GM12878 (cell line): ENCODE measurements around the gene CMSS1. TPM values are rescaled to one million over a fixed set of nuclear protein-coding genes. Genes with fewer than 3 reads are reported as not detected.

Source experiments
- ATAC-seq: fragments of 200-7000 bp; cut with Tn5 transposase; 3 replicates; pipeline ENCODE4 v1.9.1; 2020; ENCODE audit warnings: mild to moderate bottlenecking, moderate library complexity
- BruUV-seq: library from RNA; stranded (reverse); fragments of 400-500 nt; replicated peaks from 2 replicates; lab custom pipeline; 2021; lab: Mats Ljungman, UMichigan
- CTCF ChIA-PET: fragments of 300-600 bp; sonication (Branson Sonifier 250); formaldehyde crosslinking; extraction: SDS; loops from one replicate; lab custom pipeline; 2021; ENCODE audit warnings: inconsistent platforms; lab: Yijun Ruan, JAX
- POLR2A ChIA-PET: fragments of 350-600 bp; formaldehyde crosslinking; extraction: SDS; loops from one replicate; lab custom pipeline; 2021; ENCODE audit warnings: inconsistent platforms; lab: Charles Lee
- RAD21 ChIA-PET: fragments of 300-600 bp; sonication (Branson Sonifier 250); formaldehyde crosslinking; loops from one replicate; lab custom pipeline; 2023; ENCODE audit warnings: antibody characterized with exemption; ENCODE audit not compliant: unreplicated experiment; lab: Charles Lee
- SMC1A ChIA-PET: fragments of 300-600 bp; sonication (Branson Sonifier 250); formaldehyde crosslinking; loops from one replicate; lab custom pipeline; 2023; ENCODE audit not compliant: unreplicated experiment, uncharacterized antibody; lab: Charles Lee
- DNase-seq: peaks from one replicate; pipeline ENCODE4 v3.0.0-alpha.2; 2011; ENCODE audit warnings: low read depth, low spot score
- FAIRE-seq: peaks from 3 replicates; lab custom pipeline; 2011; peaks lifted over from hg19 to GRCh38; lab: Jason Lieb, UNC
- H2AFZ ChIP-seq: 2 replicates; pipeline ENCODE4 v1.6.0; 2011; ENCODE audit warnings: low read depth, low read length, control low read depth; ENCODE audit not compliant: control insufficient read depth
- H3K27ac ChIP-seq: 2 replicates; pipeline ENCODE4 v1.5.1; 2011; ENCODE audit warnings: control low read depth; ENCODE audit not compliant: control insufficient read depth, insufficient read depth
- H3K27me3 ChIP-seq, 2 experiments: replicated peaks in 1 of 2; 2 replicates each; pipeline versions ENCODE4 v1.6.0 to v1.6.1; 2011; ENCODE audit warnings: low read length in 1 of 2; ENCODE audit not compliant: control insufficient read depth in 2 of 2, insufficient read depth in 2 of 2
- H3K36me3 ChIP-seq, 2 experiments: 2 replicates each; pipeline ENCODE4 v1.5.1; 2011; ENCODE audit warnings: low read length in 1 of 2; ENCODE audit not compliant: control insufficient read depth in 2 of 2, insufficient read depth in 2 of 2
- H3K4me1 ChIP-seq: 2 replicates; pipeline ENCODE4 v1.6.1; 2011; ENCODE audit warnings: mild to moderate bottlenecking, low read length, moderate library complexity, mixed read lengths; ENCODE audit not compliant: control insufficient read depth, insufficient read depth
- H3K4me2 ChIP-seq: 2 replicates; pipeline ENCODE4 v1.6.0; 2011; ENCODE audit warnings: control low read depth; ENCODE audit not compliant: control insufficient read depth, insufficient read depth
- H3K4me3 ChIP-seq: fragments of 200-600 bp; sonication (generic); 2 replicates; pipeline ENCODE4 v1.5.1; 2016
- H3K79me2 ChIP-seq: 2 replicates; pipeline ENCODE4 v1.6.0; 2011; ENCODE audit warnings: low read length; ENCODE audit not compliant: control insufficient read depth, insufficient read depth
- H3K9ac ChIP-seq: 2 replicates; pipeline ENCODE4 v1.8.0; 2011; ENCODE audit warnings: low read length, control low read depth, mixed read lengths; ENCODE audit not compliant: control insufficient read depth, insufficient read depth
- H3K9me3 ChIP-seq: replicated peaks from 3 replicates; pipeline ENCODE4 v1.5.1; 2011; ENCODE audit warnings: mild to moderate bottlenecking, low read length; ENCODE audit not compliant: control insufficient read depth, insufficient read depth
- H4K20me1 ChIP-seq: 2 replicates; pipeline ENCODE4 v1.6.0; 2011; ENCODE audit not compliant: control insufficient read depth, insufficient read depth
- BACH1 ChIP-seq: fragments of 450-650 bp; IDR thresholded peaks from 2 replicates; pipeline ENCODE4 v1.6.1; 2017; ENCODE audit warnings: mild to moderate bottlenecking, borderline replicate concordance
- BHLHE40 ChIP-seq, 2 experiments: fragments of 450-650 bp in 1 of 2; IDR thresholded peaks; 2 replicates each; pipeline ENCODE4 v1.6.1; 2011 to 2017; ENCODE audit warnings: low read depth in 2 of 2, borderline replicate concordance in 1 of 2, improper control_type of control experiment in 1 of 2, low read length in 1 of 2, mild to moderate bottlenecking in 1 of 2
- IKZF2 ChIP-seq, 2 experiments: fragments of 450-650 bp; IDR thresholded peaks; 2 replicates each; pipeline ENCODE4 v1.6.1; 2017; ENCODE audit warnings: mild to moderate bottlenecking in 2 of 2, moderate library complexity in 2 of 2
- SMC3 ChIP-seq: IDR thresholded peaks from 2 replicates; pipeline ENCODE4 v1.6.1; 2011; ENCODE audit warnings: low read length, improper control_type of control experiment, borderline replicate concordance
- TCF7 ChIP-seq: IDR thresholded peaks from 2 replicates; pipeline ENCODE4 v1.6.1; 2014; ENCODE audit warnings: antibody characterized with exemption, borderline replicate concordance
- WRNIP1 ChIP-seq: IDR thresholded peaks from 2 replicates; pipeline ENCODE4 v1.6.1; 2011; ENCODE audit warnings: low read depth, low read length, improper control_type of control experiment, borderline replicate concordance
- WGBS: methylation state at CpG from one replicate; pipeline ENCODE4 v1.1.6; 2016; ENCODE audit warnings: low lambda C conversion rate; ENCODE audit not compliant: insufficient replicate concordance, insufficient coverage; ENCODE audit errors: missing lambda C conversion rate; 5-methylcytosine and 5-hydroxymethylcytosine counted together
- in situ Hi-C: fragments of 300-500 bp; cut with MboI; formaldehyde crosslinking; loops from 9 replicates; pipeline ENCODE4 v1.14.3; 2018; ENCODE audit warnings: mixed read lengths
- intact Hi-C: fragments of 100-400 bp; cut with micrococcal nuclease; formaldehyde crosslinking; loops from one replicate; pipeline ENCODE4 v1.14.2; 2022; ENCODE audit not compliant: unreplicated experiment
- polyA plus RNA-seq, 11 experiments: library from polyadenylated mRNA; depleted of rRNA in 4 of 11; unstranded in 6 of 11; stranded (reverse) in 5 of 11; fragments of >200 nt; fragmentation: Nextera tagmentation in 4 of 11; fragmentation: Illumina TruSeq in 1 of 11; extraction: Ambion mirVana in 4 of 11; extraction: Trizol in 1 of 11; gene quantifications; 1 replicate in 1 of 11; 2 replicates in 10 of 11; pipeline versions ENCODE4 v1.2.1 to v1.2.3, GENCODE V29; 2011 to 2016; ENCODE audit warnings: inconsistent platforms in 2 of 11, missing spikeins in 2 of 11, low read depth in 1 of 11
- total RNA-seq, 4 experiments: library from RNA; depleted of rRNA in 3 of 4; stranded (reverse); fragments of >200 nt in 3 of 4; fragmentation: Illumina TruSeq in 1 of 4; extraction: Trizol in 1 of 4; gene quantifications; 2 replicates each; pipeline versions ENCODE4 v1.2.1 to v1.2.3, GENCODE V29; 2013 to 2021
- TF ChIP-seq, protein P1 (sequence below): fragments of 450-650 bp; IDR thresholded peaks from 2 replicates; pipeline ENCODE4 v1.6.1; 2017; ENCODE audit warnings: mild to moderate bottlenecking, low read depth, inconsistent platforms; ENCODE audit not compliant: poor library complexity, severe bottlenecking
- TF ChIP-seq, protein P2 (sequence below): fragments of 450-650 bp; IDR thresholded peaks from 2 replicates; pipeline ENCODE4 v1.6.1; 2017; ENCODE audit warnings: borderline replicate concordance
- TF ChIP-seq, protein P3 (sequence below): fragments of 450-650 bp; IDR thresholded peaks from 2 replicates; pipeline ENCODE4 v1.6.1; 2018; ENCODE audit warnings: mild to moderate bottlenecking, low read depth, moderate library complexity; ENCODE audit not compliant: partially characterized antibody
- TF ChIP-seq, protein P4 (sequence below): IDR thresholded peaks from 2 replicates; pipeline ENCODE4 v1.6.1; 2011; ENCODE audit warnings: low read depth, mild to moderate bottlenecking, low read length, moderate library complexity, borderline replicate concordance; ENCODE audit errors: extremely low read depth
- TF ChIP-seq, protein P5 (sequence below): IDR thresholded peaks from 2 replicates; pipeline ENCODE4 v1.6.1; 2011; ENCODE audit warnings: borderline replicate concordance, low read depth, mild to moderate bottlenecking, moderate library complexity, mixed read lengths, low read length; ENCODE audit not compliant: insufficient read depth; ENCODE audit errors: extremely low read length

Gene CMSS1
- total and polyA plus RNA-seq, 10 of the 15 experiments (the other 5 are each of a cell fraction or from before 2014, with no cell fraction given) = 31.0 to 118 (median 70.1) TPM

DNA sequence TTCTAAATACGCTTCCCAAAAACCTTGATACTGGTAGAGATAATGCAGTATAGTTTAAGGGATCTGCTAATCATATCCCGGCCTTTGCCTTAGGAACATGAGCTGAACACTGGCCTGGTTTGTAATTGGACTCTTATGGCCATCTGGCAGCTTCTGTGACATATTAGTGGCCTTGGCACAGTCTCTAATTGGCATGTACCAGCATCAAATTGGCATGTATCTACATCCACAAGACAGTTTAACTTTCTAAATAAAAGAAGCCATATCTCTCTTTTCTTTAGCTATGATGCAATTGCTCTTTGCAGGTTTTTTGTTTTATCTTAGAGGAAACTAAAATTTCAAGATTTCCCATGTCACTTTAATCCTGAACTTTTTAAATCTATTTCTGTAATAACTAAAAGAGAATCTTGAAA is 341.3 kb downstream of the CMSS1 start (continued):
- TF ChIP-seq, protein P1, sequence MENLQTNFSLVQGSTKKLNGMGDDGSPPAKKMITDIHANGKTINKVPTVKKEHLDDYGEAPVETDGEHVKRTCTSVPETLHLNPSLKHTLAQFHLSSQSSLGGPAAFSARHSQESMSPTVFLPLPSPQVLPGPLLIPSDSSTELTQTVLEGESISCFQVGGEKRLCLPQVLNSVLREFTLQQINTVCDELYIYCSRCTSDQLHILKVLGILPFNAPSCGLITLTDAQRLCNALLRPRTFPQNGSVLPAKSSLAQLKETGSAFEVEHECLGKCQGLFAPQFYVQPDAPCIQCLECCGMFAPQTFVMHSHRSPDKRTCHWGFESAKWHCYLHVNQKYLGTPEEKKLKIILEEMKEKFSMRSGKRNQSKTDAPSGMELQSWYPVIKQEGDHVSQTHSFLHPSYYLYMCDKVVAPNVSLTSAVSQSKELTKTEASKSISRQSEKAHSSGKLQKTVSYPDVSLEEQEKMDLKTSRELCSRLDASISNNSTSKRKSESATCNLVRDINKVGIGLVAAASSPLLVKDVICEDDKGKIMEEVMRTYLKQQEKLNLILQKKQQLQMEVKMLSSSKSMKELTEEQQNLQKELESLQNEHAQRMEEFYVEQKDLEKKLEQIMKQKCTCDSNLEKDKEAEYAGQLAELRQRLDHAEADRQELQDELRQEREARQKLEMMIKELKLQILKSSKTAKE = no peak
- no peak for TF ChIP-seq SMC3

DNA sequence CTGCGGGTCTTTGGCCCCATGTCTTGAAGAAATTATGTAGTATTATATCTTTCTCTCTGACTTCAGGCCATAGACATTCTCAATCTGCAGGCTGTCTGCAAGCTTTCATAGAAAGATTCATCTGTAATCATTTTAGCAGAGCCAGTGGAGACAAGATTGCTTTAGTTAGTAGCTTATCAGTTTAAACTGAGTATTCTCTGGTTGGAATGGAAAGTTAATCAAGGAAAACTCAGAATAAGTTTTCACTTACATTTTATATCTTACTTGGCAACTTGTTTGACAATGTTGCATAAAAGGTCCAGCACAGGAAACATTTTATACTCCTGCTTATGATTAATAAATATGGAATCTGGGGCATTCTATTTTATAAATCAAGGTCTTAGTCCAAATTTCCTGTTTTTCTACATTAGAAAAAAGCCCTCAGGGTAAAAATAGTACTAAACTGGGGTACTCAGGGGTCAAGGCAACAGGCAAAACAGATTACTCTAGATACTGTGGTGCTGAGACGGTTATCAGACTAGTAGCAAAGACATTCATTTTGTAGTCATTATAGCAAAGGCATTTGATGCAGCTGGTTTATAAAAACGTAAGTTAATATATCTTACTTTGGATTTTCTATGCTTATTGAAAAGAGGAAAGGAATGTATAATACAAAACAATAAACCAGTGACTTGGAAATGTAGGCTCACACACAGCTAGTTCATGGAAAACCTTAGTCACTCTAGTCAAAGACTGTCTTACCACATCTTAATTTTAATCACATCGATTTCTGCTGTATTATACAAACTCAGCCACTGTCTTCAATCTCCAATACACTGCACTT is 341.9 kb downstream of the CMSS1 start:
- Histone ChIP-seq H2AFZ (no peak overlapping the region), H3K9me3 (peaks cover 3% of the 10 kb centered on the region; the same call in 2 of the 3 replicates), H3K9ac (no peak overlapping the region), H3K36me3 (no peaks in the 10 kb centered on the region), H3K27me3 (no peaks in the 10 kb centered on the region), H3K4me3 (no peak overlapping the region), H3K79me2 (no peaks in the 10 kb centered on the region), H3K27ac (no peak overlapping the region), H4K20me1 (no peaks in the 10 kb centered on the region), H3K4me1 (no peaks in the 10 kb centered on the region), H3K4me2 (no peak overlapping the region)
- ChIA-PET RAD21 (no interaction called here), CTCF (no interaction called here), SMC1A (no interaction called here), POLR2A (no interaction called here)
- no TSS peak for BruUV-seq
- intact Hi-C loops = no loop called here
- ATAC-seq (no peak), FAIRE-seq (no peak), DNase-seq (no peak)
- WGBS = 68% methylated on average over 4 of the region's 4 CpGs
- in situ Hi-C loops = no loop called here
- TF ChIP-seq BHLHE40 (IDR thresholded peaks at IDR 0.05; ENCODE audit: borderline replicate concordance in 1 of 2, low read depth in 2 of 2, low read length in 1 of 2) (no peak), IKZF2 (IDR thresholded peaks at IDR 0.05) (no peak), BACH1 (no peak), WRNIP1 (no peak), TCF7 (no peak)
- TF ChIP-seq, protein P2, sequence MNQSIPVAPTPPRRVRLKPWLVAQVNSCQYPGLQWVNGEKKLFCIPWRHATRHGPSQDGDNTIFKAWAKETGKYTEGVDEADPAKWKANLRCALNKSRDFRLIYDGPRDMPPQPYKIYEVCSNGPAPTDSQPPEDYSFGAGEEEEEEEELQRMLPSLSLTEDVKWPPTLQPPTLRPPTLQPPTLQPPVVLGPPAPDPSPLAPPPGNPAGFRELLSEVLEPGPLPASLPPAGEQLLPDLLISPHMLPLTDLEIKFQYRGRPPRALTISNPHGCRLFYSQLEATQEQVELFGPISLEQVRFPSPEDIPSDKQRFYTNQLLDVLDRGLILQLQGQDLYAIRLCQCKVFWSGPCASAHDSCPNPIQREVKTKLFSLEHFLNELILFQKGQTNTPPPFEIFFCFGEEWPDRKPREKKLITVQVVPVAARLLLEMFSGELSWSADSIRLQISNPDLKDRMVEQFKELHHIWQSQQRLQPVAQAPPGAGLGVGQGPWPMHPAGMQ = no peak
- TF ChIP-seq, protein P3, sequence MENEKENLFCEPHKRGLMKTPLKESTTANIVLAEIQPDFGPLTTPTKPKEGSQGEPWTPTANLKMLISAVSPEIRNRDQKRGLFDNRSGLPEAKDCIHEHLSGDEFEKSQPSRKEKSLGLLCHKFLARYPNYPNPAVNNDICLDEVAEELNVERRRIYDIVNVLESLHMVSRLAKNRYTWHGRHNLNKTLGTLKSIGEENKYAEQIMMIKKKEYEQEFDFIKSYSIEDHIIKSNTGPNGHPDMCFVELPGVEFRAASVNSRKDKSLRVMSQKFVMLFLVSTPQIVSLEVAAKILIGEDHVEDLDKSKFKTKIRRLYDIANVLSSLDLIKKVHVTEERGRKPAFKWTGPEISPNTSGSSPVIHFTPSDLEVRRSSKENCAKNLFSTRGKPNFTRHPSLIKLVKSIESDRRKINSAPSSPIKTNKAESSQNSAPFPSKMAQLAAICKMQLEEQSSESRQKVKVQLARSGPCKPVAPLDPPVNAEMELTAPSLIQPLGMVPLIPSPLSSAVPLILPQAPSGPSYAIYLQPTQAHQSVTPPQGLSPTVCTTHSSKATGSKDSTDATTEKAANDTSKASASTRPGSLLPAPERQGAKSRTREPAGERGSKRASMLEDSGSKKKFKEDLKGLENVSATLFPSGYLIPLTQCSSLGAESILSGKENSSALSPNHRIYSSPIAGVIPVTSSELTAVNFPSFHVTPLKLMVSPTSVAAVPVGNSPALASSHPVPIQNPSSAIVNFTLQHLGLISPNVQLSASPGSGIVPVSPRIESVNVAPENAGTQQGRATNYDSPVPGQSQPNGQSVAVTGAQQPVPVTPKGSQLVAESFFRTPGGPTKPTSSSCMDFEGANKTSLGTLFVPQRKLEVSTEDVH = no peak
- TF ChIP-seq, protein P4, sequence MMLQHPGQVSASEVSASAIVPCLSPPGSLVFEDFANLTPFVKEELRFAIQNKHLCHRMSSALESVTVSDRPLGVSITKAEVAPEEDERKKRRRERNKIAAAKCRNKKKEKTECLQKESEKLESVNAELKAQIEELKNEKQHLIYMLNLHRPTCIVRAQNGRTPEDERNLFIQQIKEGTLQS = no peak
- TF ChIP-seq, protein P5, sequence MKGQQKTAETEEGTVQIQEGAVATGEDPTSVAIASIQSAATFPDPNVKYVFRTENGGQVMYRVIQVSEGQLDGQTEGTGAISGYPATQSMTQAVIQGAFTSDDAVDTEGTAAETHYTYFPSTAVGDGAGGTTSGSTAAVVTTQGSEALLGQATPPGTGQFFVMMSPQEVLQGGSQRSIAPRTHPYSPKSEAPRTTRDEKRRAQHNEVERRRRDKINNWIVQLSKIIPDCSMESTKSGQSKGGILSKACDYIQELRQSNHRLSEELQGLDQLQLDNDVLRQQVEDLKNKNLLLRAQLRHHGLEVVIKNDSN = no peak
